B cell (primary cell): Measurements from ENCODE around the gene SLC37A1. TPM values are rescaled to one million over a fixed set of nuclear protein-coding genes. Genes with fewer than 3 reads are reported as not detected.

Source experiments
- ATAC-seq: fragments of 200-7000 bp; cut with Tn5 transposase; one replicate; pipeline ENCODE4 v1.10.0; 2021; ENCODE audit warnings: low read depth, mild to moderate bottlenecking, moderate number of reproducible peaks, moderate library complexity
- CTCF ChIA-PET: fragments of 350-600 bp; sonication (Branson Sonifier 250); formaldehyde crosslinking; loops from one replicate; lab custom pipeline; 2021; ENCODE audit warnings: antibody characterized with exemption, inconsistent platforms; lab: Charles Lee
- POLR2A ChIA-PET: fragments of 350-600 bp; sonication (Branson Sonifier 250); formaldehyde crosslinking; loops from one replicate; lab custom pipeline; 2021; ENCODE audit warnings: antibody characterized with exemption; lab: Charles Lee
- DNase-seq: peaks from one replicate; pipeline ENCODE4 v3.0.0; 2013
- H2AFZ ChIP-seq: 2 replicates; pipeline ENCODE4 v1.6.1; 2012; ENCODE audit warnings: mild to moderate bottlenecking, low read depth, low read length; ENCODE audit not compliant: insufficient read depth, poor library complexity, severe bottlenecking
- H3K27ac ChIP-seq, 2 donors: 1 replicate in 1 of 2; 2 replicates in 1 of 2; pipeline ENCODE4 v1.5.1; 2012 to 2013; ENCODE audit warnings: low read length in 2 of 2, mild to moderate bottlenecking in 2 of 2, moderate library complexity in 1 of 2
- H3K27me3 ChIP-seq, 4 experiments: fragments of 200-600 bp in 1 of 4; sonication (generic) in 1 of 4; replicated peaks in 1 of 4; 1 replicate in 2 of 4; 2 replicates in 2 of 4; pipeline versions ENCODE4 v1.6.1 to v1.7.0; 2013 to 2016; ENCODE audit warnings: low read length in 3 of 4, mild to moderate bottlenecking in 2 of 4, mixed read lengths in 1 of 4, moderate library complexity in 1 of 4; ENCODE audit not compliant: insufficient read depth in 4 of 4, control insufficient read depth in 3 of 4; ENCODE audit errors: control extremely low read depth in 1 of 4
- H3K36me3 ChIP-seq, 2 experiments: replicated peaks in 1 of 2; 1 replicate in 1 of 2; 2 replicates in 1 of 2; pipeline versions ENCODE4 v1.6.1 to v1.7.1; 2013; ENCODE audit warnings: low read length in 1 of 2; ENCODE audit not compliant: insufficient read depth in 2 of 2, control insufficient read depth in 1 of 2; ENCODE audit errors: control extremely low read depth in 1 of 2, extremely low read depth in 1 of 2
- H3K4me1 ChIP-seq, 2 donors: fragments of 200-600 bp in 1 of 2; sonication (generic) in 1 of 2; 1 replicate in 1 of 2; 2 replicates in 1 of 2; pipeline versions ENCODE4 v1.5.1 to v1.6.1; 2013 to 2017; ENCODE audit warnings: low read length in 2 of 2; ENCODE audit not compliant: control insufficient read depth in 2 of 2, insufficient read depth in 2 of 2
- H3K4me2 ChIP-seq: replicated peaks from 2 replicates; pipeline ENCODE3; 2012; ENCODE audit warnings: mild to moderate bottlenecking, low read depth, low read length; ENCODE audit not compliant: poor library complexity, severe bottlenecking
- H3K4me3 ChIP-seq, 5 experiments: fragments of 200-600 bp in 1 of 5; sonication (generic) in 1 of 5; 1 replicate in 3 of 5; 2 replicates in 2 of 5; pipeline versions ENCODE4 v1.5.1 to v1.7.0; 2011 to 2016; ENCODE audit warnings: low read length in 4 of 5, mild to moderate bottlenecking in 4 of 5, low read depth in 2 of 5, control low read depth in 1 of 5, moderate library complexity in 1 of 5; ENCODE audit not compliant: insufficient read depth in 1 of 5; ENCODE audit errors: control extremely low read depth in 1 of 5, extremely low read depth in 1 of 5
- H3K79me2 ChIP-seq: fragments of 200-600 bp; sonication (generic); one replicate; pipeline ENCODE4 v1.6.0; 2016; ENCODE audit warnings: low read length; ENCODE audit not compliant: control insufficient read depth, insufficient read depth
- H3K9ac ChIP-seq: fragments of 200-600 bp; sonication (generic); 2 replicates; pipeline ENCODE4 v1.6.1; 2017; ENCODE audit warnings: mild to moderate bottlenecking, low read length, moderate library complexity
- H3K9me3 ChIP-seq, 3 donors: one replicate each; pipeline versions ENCODE4 v1.6.1 to v1.7.1; 2013; ENCODE audit warnings: low read length in 2 of 3; ENCODE audit not compliant: control insufficient read depth in 2 of 3, insufficient read depth in 1 of 3; ENCODE audit errors: control extremely low read depth in 1 of 3
- H4K20me1 ChIP-seq: 2 replicates; pipeline ENCODE4 v1.6.0; 2012; ENCODE audit warnings: mild to moderate bottlenecking, low read length; ENCODE audit not compliant: insufficient read depth, control insufficient read depth, poor library complexity, severe bottlenecking
- H3K27ac Mint-ChIP-seq: one replicate; pipeline ENCODE4 v1.8.0; 2021; ENCODE audit warnings: mixed read lengths
- H3K27me3 Mint-ChIP-seq: one replicate; pipeline ENCODE4 v1.8.0; 2021; ENCODE audit warnings: mixed read lengths
- H3K4me1 Mint-ChIP-seq: one replicate; pipeline ENCODE4 v1.8.0; 2021; ENCODE audit warnings: mixed read lengths
- H3K4me3 Mint-ChIP-seq: one replicate; pipeline ENCODE4 v1.8.0; 2021; ENCODE audit warnings: mixed read lengths
- H3K9me3 Mint-ChIP-seq: one replicate; pipeline ENCODE4 v1.8.0; 2022; ENCODE audit warnings: mixed read lengths; ENCODE audit not compliant: insufficient read depth
- CTCF ChIP-seq: fragments of 200-600 bp; IDR thresholded peaks from one replicate; pipeline ENCODE4 v1.8.0; 2022; ENCODE audit warnings: antibody characterized with exemption, mild to moderate bottlenecking
- EZH2 ChIP-seq: IDR thresholded peaks from 2 replicates; pipeline ENCODE4 v1.6.1; 2012; ENCODE audit warnings: borderline replicate concordance, low read depth, mild to moderate bottlenecking, moderate library complexity, low read length; ENCODE audit not compliant: insufficient read depth, poor library complexity, severe bottlenecking
- WGBS: methylation state at CpG from one replicate; pipeline ENCODE4 v1.1.5; 2013; ENCODE audit warnings: missing lambda C conversion rate; ENCODE audit not compliant: insufficient coverage; 5-methylcytosine and 5-hydroxymethylcytosine counted together
- intact Hi-C: fragments of 100-400 bp; cut with micrococcal nuclease; formaldehyde crosslinking; loops from one replicate; pipeline ENCODE4 v1.10.0; 2022
- polyA plus RNA-seq: library from polyadenylated mRNA; depleted of rRNA; stranded (reverse); fragments of >200 nt; gene quantifications from 2 replicates; pipeline ENCODE4 v1.2.3, GENCODE V29; 2012
- total RNA-seq, 2 donors: library from RNA; stranded (reverse); fragments of 120-200 nt in 1 of 2; gene quantifications; 1 replicate in 1 of 2; 2 replicates in 1 of 2; pipeline versions ENCODE4 v1.2.3 to v1.2.4, GENCODE V29; 2013 to 2022

The SLC37A1 gene
- total and polyA plus RNA-seq, 2 donors (not counting 1 experiment from before 2014, with no cell fraction given): 38.1 to 60.2 TPM

DNA sequence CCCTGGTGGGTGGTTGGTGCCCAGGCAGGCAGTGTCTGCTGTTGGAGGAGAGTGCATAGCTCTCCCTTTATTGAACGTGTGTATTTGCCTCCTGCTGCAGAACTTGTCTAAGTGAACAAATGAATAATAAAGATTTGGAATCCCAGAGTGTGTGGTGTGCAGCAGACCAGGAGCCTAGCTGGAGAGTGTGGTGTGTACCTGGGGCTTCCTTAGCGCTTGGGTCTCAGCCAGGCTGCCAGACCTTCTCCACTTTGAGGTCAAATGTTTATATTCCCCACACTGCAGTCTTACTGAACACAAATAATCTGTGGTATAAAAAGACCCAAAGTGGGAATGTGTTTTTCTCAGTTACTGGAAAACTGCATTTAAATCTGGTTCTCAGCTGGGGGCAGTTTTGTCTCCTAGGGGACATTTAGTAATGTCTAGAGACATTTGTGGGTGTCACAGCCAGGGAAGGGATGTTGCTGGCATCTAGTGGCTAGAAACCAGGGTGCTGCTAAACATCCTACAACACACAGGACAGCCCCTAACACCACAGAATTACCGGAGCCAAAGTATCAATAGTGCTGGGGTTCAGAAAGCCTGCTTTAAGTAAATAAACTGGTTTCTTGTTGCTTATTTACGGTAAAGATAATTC is 23.6 kb downstream of the SLC37A1 start:
- DNase-seq (peak; percentile 69), ATAC-seq (no peak)
- ChIA-PET CTCF (interaction anchor here (0.8 to 5.9 kb wide), 32 partner anchors 12 to 392 kb away, joined by 3 to 59 read pairs (median 6); partner anchors contain the start of genes RSPH1 and SLC37A1), POLR2A (interaction anchor here (0.8 to 0.9 kb wide), 2 partner anchors 24 to 41 kb away, joined by 3 to 4 read pairs; partner anchors contain the start of genes RSPH1 and SLC37A1)
- peaks cover 4 to 45% of the 10 kb centered on the region in 2 experiments for H3K36me3 ChIP-seq
- TF ChIP-seq EZH2: no peak
- TF ChIP-seq CTCF: peak; percentile 72
- peak overlapping the region; percentile 17 for H3K4me3 Mint-ChIP-seq
- H3K9me3 Mint-ChIP-seq: no peaks in the 10 kb centered on the region
- peak overlapping the region; percentile 84 for H3K27ac Mint-ChIP-seq
- 88% methylated on average over 1 of the region's 4 CpGs for WGBS
- H3K4me3 ChIP-seq: no peak overlapping the region
- H3K79me2 ChIP-seq: peaks cover 50% of the 10 kb centered on the region
- peaks cover 51% of the 10 kb centered on the region in 2 donors for H3K4me1 ChIP-seq
- H3K27me3 ChIP-seq: no peaks in the 10 kb centered on the region
- intact Hi-C loops: loop anchor here (1.0 to 10.0 kb wide), 9 partner anchors 20 to 612 kb away; no protein-coding TSS in a partner anchor
- no peaks in the 10 kb centered on the region for H3K9me3 ChIP-seq
- peaks cover 58% of the 10 kb centered on the region for H3K4me1 Mint-ChIP-seq
- no peak overlapping the region for H3K9ac ChIP-seq
- no peak overlapping the region for H3K4me2 ChIP-seq
- no peak overlapping the region for H2AFZ ChIP-seq
- peaks cover 7% of the 10 kb centered on the region for H4K20me1 ChIP-seq
- H3K27ac ChIP-seq: peak overlapping the region in 1 of 2 donors; percentile 88
- no peaks in the 10 kb centered on the region for H3K27me3 Mint-ChIP-seq
